NB4 (cell line): Measurements from ENCODE around the gene CAMK4.

Source experiments
- CTCF ChIP-seq: IDR thresholded peaks from one replicate; pipeline ENCODE4 v1.5.1; 2012; ENCODE audit warnings: low read depth, low read length
- MAX ChIP-seq: IDR thresholded peaks from 2 replicates; pipeline ENCODE4 v1.6.1; 2011; ENCODE audit warnings: low read depth, low read length
- POLR2A ChIP-seq: IDR thresholded peaks from 2 replicates; pipeline ENCODE4 v1.6.1; 2011; ENCODE audit warnings: mild to moderate bottlenecking; ENCODE audit not compliant: insufficient read length; ENCODE audit errors: extremely low read depth

GRCh38 chr5:111528056-111528455 lies 303.9 kb downstream of the CAMK4 start:
- TF ChIP-seq CTCF (no peak), POLR2A (no peak), MAX (no peak)
